DND-41 (cell line): Measurements from ENCODE around the gene CCDC38.

Source experiments
- ATAC-seq: fragments of 200-7000 bp; cut with Tn5 transposase; 3 replicates; pipeline ENCODE4 v1.9.1; 2021; ENCODE audit warnings: low read depth; ENCODE audit not compliant: insufficient read depth
- DNase-seq: peaks from one replicate; pipeline ENCODE4 v3.0.0-alpha.2; 2020
- H2AFZ ChIP-seq: 2 replicates; pipeline ENCODE4 v1.6.0; 2012; ENCODE audit warnings: low read depth, low read length
- H3K27ac ChIP-seq: 2 replicates; pipeline ENCODE4 v1.5.1; 2012; ENCODE audit warnings: low read length, inconsistent platforms
- H3K27me3 ChIP-seq: fragments of 200-600 bp; sonication (generic); 2 replicates; pipeline ENCODE4 v1.6.0; 2012; ENCODE audit warnings: low read length, mild to moderate bottlenecking, inconsistent platforms; ENCODE audit not compliant: insufficient read depth, poor library complexity
- H3K36me3 ChIP-seq: 2 replicates; pipeline ENCODE4 v1.5.1; 2012; ENCODE audit warnings: low read length, inconsistent platforms; ENCODE audit not compliant: insufficient read depth
- H3K4me1 ChIP-seq: 2 replicates; pipeline ENCODE4 v1.5.1; 2012; ENCODE audit warnings: mild to moderate bottlenecking, low read length; ENCODE audit not compliant: insufficient read depth
- H3K4me2 ChIP-seq: 2 replicates; pipeline ENCODE4 v1.6.0; 2012; ENCODE audit warnings: mild to moderate bottlenecking, moderate library complexity, low read length, inconsistent platforms; ENCODE audit not compliant: insufficient read depth
- H3K4me3 ChIP-seq, 2 experiments: fragments of 200-600 bp in 1 of 2; shearing (Covaris generic) in 1 of 2; 2 replicates each; pipeline ENCODE4 v1.5.1; 2012 to 2016; ENCODE audit warnings: inconsistent platforms in 2 of 2, low read length in 2 of 2, mild to moderate bottlenecking in 2 of 2, low read depth in 1 of 2, moderate library complexity in 1 of 2
- H3K79me2 ChIP-seq: 2 replicates; pipeline ENCODE4 v1.6.0; 2012; ENCODE audit warnings: low read length, inconsistent platforms; ENCODE audit not compliant: insufficient read depth
- H3K9ac ChIP-seq: 2 replicates; pipeline ENCODE4 v1.6.0; 2012; ENCODE audit warnings: low read depth, mild to moderate bottlenecking, inconsistent platforms, low read length, moderate library complexity
- H3K9me3 ChIP-seq: 2 replicates; pipeline ENCODE4 v1.5.1; 2012; ENCODE audit warnings: low read length, moderate library complexity, mild to moderate bottlenecking, inconsistent platforms; ENCODE audit not compliant: insufficient read depth, severe bottlenecking
- H4K20me1 ChIP-seq: 2 replicates; pipeline ENCODE4 v1.6.0; 2012; ENCODE audit warnings: low read length; ENCODE audit not compliant: insufficient read depth
- CTCF ChIP-seq: IDR thresholded peaks from 2 replicates; pipeline ENCODE4 v1.5.1; 2012; ENCODE audit warnings: borderline replicate concordance, low read length, moderate library complexity, mild to moderate bottlenecking; ENCODE audit not compliant: poor library complexity, severe bottlenecking; ENCODE audit errors: extremely low read depth
- EZH2 ChIP-seq: IDR thresholded peaks from 3 replicates; pipeline ENCODE4 v1.6.1; 2012; ENCODE audit warnings: borderline replicate concordance, low read depth, mild to moderate bottlenecking, moderate library complexity, low read length, inconsistent platforms; ENCODE audit not compliant: severe bottlenecking

Gene CCDC38

DNA sequence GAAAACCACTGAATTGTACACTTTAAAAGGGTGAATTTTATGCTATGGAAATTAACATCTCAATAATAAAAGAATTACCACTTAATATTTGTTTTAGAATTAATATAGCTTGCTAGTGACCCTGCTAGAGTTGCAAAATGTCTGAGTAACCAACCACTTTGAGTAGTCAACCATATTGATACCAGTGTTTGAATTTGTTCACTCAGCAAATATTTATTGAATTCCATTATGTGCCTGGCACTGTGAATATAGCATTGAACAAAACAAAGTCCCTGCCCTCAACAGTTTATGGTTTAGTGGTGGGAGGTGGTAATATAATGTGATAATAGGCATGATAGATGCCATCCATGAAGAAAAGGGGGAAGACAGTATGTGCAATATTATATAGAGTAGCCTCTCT lies 79.1 kb downstream of the CCDC38 start:
- H3K4me2 ChIP-seq = peak overlapping the region; percentile 22; the same call in 1 of the 2 replicates
- no peak for ATAC-seq
- H3K36me3 ChIP-seq = peaks cover 79% of the 10 kb centered on the region
- no peak overlapping the region for H2AFZ ChIP-seq
- H3K79me2 ChIP-seq = peaks cover 66% of the 10 kb centered on the region
- H3K4me3 ChIP-seq = no peak overlapping the region
- peaks cover 24% of the 10 kb centered on the region for H3K4me1 ChIP-seq
- H3K27me3 ChIP-seq = no peaks in the 10 kb centered on the region
- no peak overlapping the region for H3K27ac ChIP-seq
- DNase-seq = no peak
- no peak for TF ChIP-seq EZH2
- TF ChIP-seq CTCF = no peak
- H4K20me1 ChIP-seq = peaks cover 38% of the 10 kb centered on the region; the same call in 1 of the 2 replicates
- no peak overlapping the region for H3K9ac ChIP-seq
- H3K9me3 ChIP-seq = no peaks in the 10 kb centered on the region

DNA sequence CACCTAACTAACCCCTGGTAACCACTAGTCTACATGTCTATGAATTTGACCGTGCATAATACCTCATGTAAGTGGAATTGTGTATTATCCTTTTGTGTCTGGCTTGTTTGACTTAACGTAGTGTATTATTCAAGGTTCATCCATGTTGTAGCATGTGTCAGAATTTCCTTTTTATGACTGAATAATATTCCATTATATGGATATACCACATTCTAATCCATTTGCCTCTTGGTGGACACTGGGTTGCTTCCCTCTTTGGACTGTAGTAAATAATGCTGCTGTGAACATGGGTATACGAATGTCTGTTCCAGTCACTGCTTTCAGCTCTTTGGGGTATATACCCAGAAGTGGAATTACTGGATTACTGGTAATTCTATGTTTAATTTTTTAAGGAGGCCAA lies 80.4 kb downstream of the CCDC38 start:
- ATAC-seq = no peak
- TF ChIP-seq EZH2 (no peak), CTCF (no peak)
- Histone ChIP-seq H3K4me3 (no peak overlapping the region), H3K27ac (no peak overlapping the region), H3K36me3 (peaks cover 68% of the 10 kb centered on the region), H3K9ac (no peak overlapping the region), H4K20me1 (peaks cover 38% of the 10 kb centered on the region; the same call in 1 of the 2 replicates), H3K79me2 (peaks cover 66% of the 10 kb centered on the region), H3K4me2 (peak overlapping the region; percentile 25; the same call in 1 of the 2 replicates), H3K27me3 (no peaks in the 10 kb centered on the region), H3K9me3 (no peaks in the 10 kb centered on the region), H2AFZ (no peak overlapping the region), H3K4me1 (peaks cover 31% of the 10 kb centered on the region)
- no peak for DNase-seq

GRCh38 chr12:95859947-95860850 lies 82.2 kb downstream of the CCDC38 start:
- DNase-seq (no peak), ATAC-seq (no peak)
- peak overlapping the region; percentile 82 for H3K27ac ChIP-seq
- TF ChIP-seq EZH2 (no peak), CTCF (no peak)
- peak overlapping the region; percentile 64 for H3K9ac ChIP-seq
- peak overlapping the region; percentile 71 for H3K4me2 ChIP-seq
- peaks cover 38% of the 10 kb centered on the region; the same call in 1 of the 2 replicates for H4K20me1 ChIP-seq
- peaks cover 52% of the 10 kb centered on the region for H3K36me3 ChIP-seq
- H3K27me3 ChIP-seq = no peaks in the 10 kb centered on the region
- peaks cover 63% of the 10 kb centered on the region for H3K79me2 ChIP-seq
- H3K4me1 ChIP-seq = peaks cover 31% of the 10 kb centered on the region
- no peak overlapping the region; the same call in 1 of the 2 replicates for H2AFZ ChIP-seq
- H3K9me3 ChIP-seq = no peaks in the 10 kb centered on the region
- peak overlapping the region; percentile 61 to 78 for H3K4me3 ChIP-seq
